Sigmoid colon (tissue), 4 donors: ENCODE results near the gene DBI.

Experiments used
- POLR2A ChIP-seq, 2 donors: fragments of 450-650 bp; IDR thresholded peaks; one replicate each; pipeline ENCODE4 v1.6.1; 2016; ENCODE audit warnings: antibody characterized with exemption in 2 of 2, mild to moderate bottlenecking in 2 of 2, moderate library complexity in 2 of 2
- POLR2AphosphoS5 ChIP-seq, 4 donors: sonication (generic); formaldehyde crosslinking; IDR thresholded peaks; one replicate each; pipeline ENCODE4 v1.6.1; 2017; ENCODE audit warnings: antibody characterized with exemption in 4 of 4
- TF ChIP-seq, protein P1 (sequence below), 4 experiments: fragments of 450-650 bp in 3 of 4; fragments of 200-600 bp in 1 of 4; IDR thresholded peaks; one replicate each; pipeline ENCODE4 v1.5.1; 2016 to 2019; ENCODE audit warnings: antibody characterized with exemption in 4 of 4, mild to moderate bottlenecking in 3 of 4, moderate library complexity in 2 of 4

- TF ChIP-seq POLR2AphosphoS5 (IDR thresholded peaks at IDR 0.05) (no peak), POLR2A (IDR thresholded peaks at IDR 0.05) (no peak)
- TF ChIP-seq, protein P1, sequence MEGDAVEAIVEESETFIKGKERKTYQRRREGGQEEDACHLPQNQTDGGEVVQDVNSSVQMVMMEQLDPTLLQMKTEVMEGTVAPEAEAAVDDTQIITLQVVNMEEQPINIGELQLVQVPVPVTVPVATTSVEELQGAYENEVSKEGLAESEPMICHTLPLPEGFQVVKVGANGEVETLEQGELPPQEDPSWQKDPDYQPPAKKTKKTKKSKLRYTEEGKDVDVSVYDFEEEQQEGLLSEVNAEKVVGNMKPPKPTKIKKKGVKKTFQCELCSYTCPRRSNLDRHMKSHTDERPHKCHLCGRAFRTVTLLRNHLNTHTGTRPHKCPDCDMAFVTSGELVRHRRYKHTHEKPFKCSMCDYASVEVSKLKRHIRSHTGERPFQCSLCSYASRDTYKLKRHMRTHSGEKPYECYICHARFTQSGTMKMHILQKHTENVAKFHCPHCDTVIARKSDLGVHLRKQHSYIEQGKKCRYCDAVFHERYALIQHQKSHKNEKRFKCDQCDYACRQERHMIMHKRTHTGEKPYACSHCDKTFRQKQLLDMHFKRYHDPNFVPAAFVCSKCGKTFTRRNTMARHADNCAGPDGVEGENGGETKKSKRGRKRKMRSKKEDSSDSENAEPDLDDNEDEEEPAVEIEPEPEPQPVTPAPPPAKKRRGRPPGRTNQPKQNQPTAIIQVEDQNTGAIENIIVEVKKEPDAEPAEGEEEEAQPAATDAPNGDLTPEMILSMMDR (IDR thresholded peaks at IDR 0.05): no peak
Measured at GRCh38 chr2:119416299-119416923, 49.6 kb downstream of the DBI start.
